Thyroid gland (tissue), 4 donors: Measurements from ENCODE around the gene AMER2.

Experiments
- POLR2A ChIP-seq, 2 donors: fragments of 450-650 bp; IDR thresholded peaks; one replicate each; pipeline ENCODE4 v1.6.1; 2017; ENCODE audit warnings: antibody characterized with exemption in 2 of 2, mild to moderate bottlenecking in 2 of 2, moderate library complexity in 1 of 2
- TF ChIP-seq, protein P1 (sequence below), 6 experiments: fragments of 200-600 bp in 3 of 6; fragments of 450-650 bp in 3 of 6; sonication (generic) in 3 of 6; IDR thresholded peaks; one replicate each; pipeline ENCODE4 v1.5.1; 2016 to 2019; ENCODE audit warnings: antibody characterized with exemption in 6 of 6, mild to moderate bottlenecking in 2 of 6, inconsistent platforms in 1 of 6, moderate library complexity in 1 of 6

DNA sequence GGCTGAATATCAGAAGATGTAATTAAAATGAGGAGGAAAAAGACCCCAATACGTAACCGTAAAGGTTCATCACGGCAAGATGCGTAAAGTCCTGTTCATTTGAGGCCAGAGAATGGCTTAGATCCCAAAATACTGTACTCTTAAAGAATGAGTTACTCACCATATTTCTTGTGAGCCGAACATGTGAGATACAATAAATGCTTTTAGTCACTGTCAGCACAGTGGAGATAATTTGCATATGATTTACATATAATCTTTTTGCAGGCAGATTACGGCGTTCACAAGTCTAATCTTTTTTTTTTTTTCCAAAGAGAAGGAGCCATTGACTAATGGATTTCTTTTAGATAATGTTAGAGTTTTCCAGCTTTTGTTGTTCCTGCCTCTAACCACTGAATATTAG lies 28.4 kb downstream of the AMER2 start:
- TF ChIP-seq, protein P1, sequence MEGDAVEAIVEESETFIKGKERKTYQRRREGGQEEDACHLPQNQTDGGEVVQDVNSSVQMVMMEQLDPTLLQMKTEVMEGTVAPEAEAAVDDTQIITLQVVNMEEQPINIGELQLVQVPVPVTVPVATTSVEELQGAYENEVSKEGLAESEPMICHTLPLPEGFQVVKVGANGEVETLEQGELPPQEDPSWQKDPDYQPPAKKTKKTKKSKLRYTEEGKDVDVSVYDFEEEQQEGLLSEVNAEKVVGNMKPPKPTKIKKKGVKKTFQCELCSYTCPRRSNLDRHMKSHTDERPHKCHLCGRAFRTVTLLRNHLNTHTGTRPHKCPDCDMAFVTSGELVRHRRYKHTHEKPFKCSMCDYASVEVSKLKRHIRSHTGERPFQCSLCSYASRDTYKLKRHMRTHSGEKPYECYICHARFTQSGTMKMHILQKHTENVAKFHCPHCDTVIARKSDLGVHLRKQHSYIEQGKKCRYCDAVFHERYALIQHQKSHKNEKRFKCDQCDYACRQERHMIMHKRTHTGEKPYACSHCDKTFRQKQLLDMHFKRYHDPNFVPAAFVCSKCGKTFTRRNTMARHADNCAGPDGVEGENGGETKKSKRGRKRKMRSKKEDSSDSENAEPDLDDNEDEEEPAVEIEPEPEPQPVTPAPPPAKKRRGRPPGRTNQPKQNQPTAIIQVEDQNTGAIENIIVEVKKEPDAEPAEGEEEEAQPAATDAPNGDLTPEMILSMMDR (IDR thresholded peaks at IDR 0.05) = no peak
- TF ChIP-seq POLR2A (IDR thresholded peaks at IDR 0.05) = no peak
